ENCODE measurements around the gene AP1S3. TPM values are rescaled to one million over a fixed set of nuclear protein-coding genes. Genes with fewer than 3 reads are reported as not detected.

AP1S3 gene
- total RNA-seq, 1 donor from 2014 or later: 2.8 TPM

GRCh38 chr2:223760838-223761502 lies 76.4 kb downstream of the AP1S3 start:
- DNase-seq (ENCODE audit: low read depth in 2 of 2): peak; percentile 72 to 94

GRCh38 chr2:223759569-223760430 lies 77.6 kb downstream of the AP1S3 start:
- peak; percentile 18 to 70 for DNase-seq (ENCODE audit: low read depth in 2 of 2)

GRCh38 chr2:223758131-223758840 lies 79.1 kb downstream of the AP1S3 start:
- peak in 1 of 2 donors; percentile 64 for DNase-seq (ENCODE audit: low read depth in 2 of 2)

GRCh38 chr2:223753940-223754339 lies 83.4 kb downstream of the AP1S3 start:
- DNase-seq (ENCODE audit: low read depth in 2 of 2): no peak

- no peak for DNase-seq (ENCODE audit: low read depth in 2 of 2)
Observed at GRCh38 chr2:223751012-223751411, 86.4 kb downstream of the AP1S3 start.

GRCh38 chr2:223747392-223748042 lies 89.9 kb downstream of the AP1S3 start:
- no peak for DNase-seq (ENCODE audit: low read depth in 2 of 2)

- peak in 1 of 2 donors; percentile 44 for DNase-seq (ENCODE audit: low read depth in 2 of 2)
Observed at GRCh38 chr2:223746611-223747010, 90.8 kb downstream of the AP1S3 start.

- no peak for DNase-seq (ENCODE audit: low read depth in 2 of 2)
Observed at GRCh38 chr2:223744580-223744979, 92.8 kb downstream of the AP1S3 start.

- no peak for DNase-seq (ENCODE audit: low read depth in 2 of 2)
Observed at GRCh38 chr2:223740679-223741078, 96.7 kb downstream of the AP1S3 start.

- DNase-seq (ENCODE audit: low read depth in 2 of 2): no peak
Observed at GRCh38 chr2:223737207-223737606, 100.2 kb downstream of the AP1S3 start.

- no peak for DNase-seq (ENCODE audit: low read depth in 2 of 2)
Observed at GRCh38 chr2:223736488-223736887, 100.9 kb downstream of the AP1S3 start.

GRCh38 chr2:223735659-223736244 lies 101.6 kb downstream of the AP1S3 start:
- DNase-seq (ENCODE audit: low read depth in 2 of 2): peak; percentile 76 to 78

GRCh38 chr2:223735035-223735640 lies 102.2 kb downstream of the AP1S3 start:
- peak; percentile 56 to 71 for DNase-seq (ENCODE audit: low read depth in 2 of 2)

GRCh38 chr2:223734346-223734745 lies 103.0 kb downstream of the AP1S3 start:
- DNase-seq (ENCODE audit: low read depth in 2 of 2): peak in 1 of 2 donors; percentile 22

- DNase-seq (ENCODE audit: low read depth in 2 of 2): no peak
Observed at GRCh38 chr2:223732346-223732745, 105.0 kb downstream of the AP1S3 start.

GRCh38 chr2:223731503-223731902 lies 105.9 kb downstream of the AP1S3 start:
- DNase-seq (ENCODE audit: low read depth in 2 of 2): no peak

GRCh38 chr2:223729781-223730180 lies 107.6 kb downstream of the AP1S3 start:
- no peak for DNase-seq (ENCODE audit: low read depth in 2 of 2)

GRCh38 chr2:223727562-223727961 lies 109.8 kb downstream of the AP1S3 start:
- DNase-seq (ENCODE audit: low read depth in 2 of 2): peak in 1 of 2 donors; percentile 53

- DNase-seq (ENCODE audit: low read depth in 2 of 2): peak in 1 of 2 donors; percentile 19
Observed at GRCh38 chr2:223725986-223726970, 111.1 kb downstream of the AP1S3 start.
